SKM-1 treated with dmso at 0.1 percent for 144 hours (cell line): Measurements from ENCODE around the gene MDGA2.

Experiments
- DNase-seq: peaks from one replicate; lab custom pipeline; 2025; ENCODE audit not compliant: unreplicated experiment; lab: John Stamatoyannopoulos, UW

The MDGA2 gene

GRCh38 chr14:47490766-47491165, 184.6 kb downstream of the MDGA2 start:
- no peak for DNase-seq

GRCh38 chr14:47490353-47490752, 185.1 kb downstream of the MDGA2 start:
- no peak for DNase-seq

- no peak for DNase-seq
Observed at GRCh38 chr14:47485421-47485820, 190.0 kb downstream of the MDGA2 start.

GRCh38 chr14:47483449-47483848, 192.0 kb downstream of the MDGA2 start:
- DNase-seq = no peak

- no peak for DNase-seq
Observed at GRCh38 chr14:47471075-47471474, 204.3 kb downstream of the MDGA2 start.

GRCh38 chr14:47466916-47467315, 208.5 kb downstream of the MDGA2 start:
- no peak for DNase-seq

GRCh38 chr14:47454025-47454424, 221.4 kb downstream of the MDGA2 start:
- DNase-seq = no peak

GRCh38 chr14:47447076-47447475, 228.3 kb downstream of the MDGA2 start:
- no peak for DNase-seq

GRCh38 chr14:47442211-47442610, 233.2 kb downstream of the MDGA2 start:
- no peak for DNase-seq

- DNase-seq = no peak
Observed at GRCh38 chr14:47439953-47440352, 235.5 kb downstream of the MDGA2 start.

GRCh38 chr14:47438650-47439140, 236.7 kb downstream of the MDGA2 start:
- no peak for DNase-seq

GRCh38 chr14:47435331-47435965, 240.0 kb downstream of the MDGA2 start:
- no peak for DNase-seq

- DNase-seq = no peak
Observed at GRCh38 chr14:47427629-47428028, 247.8 kb downstream of the MDGA2 start.

- DNase-seq = no peak
Observed at GRCh38 chr14:47425302-47425701, 250.1 kb downstream of the MDGA2 start.

GRCh38 chr14:47422191-47422590, 253.2 kb downstream of the MDGA2 start:
- DNase-seq = no peak

- DNase-seq = no peak
Observed at GRCh38 chr14:47411523-47411922, 263.9 kb downstream of the MDGA2 start.

GRCh38 chr14:47392326-47392725, 283.1 kb downstream of the MDGA2 start:
- DNase-seq = no peak

GRCh38 chr14:47390831-47391504, 284.4 kb downstream of the MDGA2 start:
- no peak for DNase-seq

- DNase-seq = no peak
Observed at GRCh38 chr14:47389535-47389934, 285.9 kb downstream of the MDGA2 start.

- DNase-seq = no peak
Observed at GRCh38 chr14:47366006-47366405, 309.4 kb downstream of the MDGA2 start.

GRCh38 chr14:47365233-47365632, 310.2 kb downstream of the MDGA2 start:
- DNase-seq = no peak

- no peak for DNase-seq
Observed at GRCh38 chr14:47353186-47353585, 322.2 kb downstream of the MDGA2 start.

GRCh38 chr14:47346849-47347248, 328.6 kb downstream of the MDGA2 start:
- peak; percentile 11 for DNase-seq
